AG08395 (cell line): ENCODE measurements around the gene RFX2.
"Not testable (repeated sequence)": the region's sequence is repeated elsewhere in the genome, so short reads cannot be mapped to it uniquely, and the experiment has no call there.

Source experiments
- DNase-seq: peaks from one replicate; pipeline ENCODE4 v3.0.0; 2012; ENCODE audit warnings: mixed read lengths, low spot score

Gene RFX2

GRCh38 chr19:6038634-6039405 is 71.5 kb downstream of the RFX2 start:
- no peak for DNase-seq

DNA sequence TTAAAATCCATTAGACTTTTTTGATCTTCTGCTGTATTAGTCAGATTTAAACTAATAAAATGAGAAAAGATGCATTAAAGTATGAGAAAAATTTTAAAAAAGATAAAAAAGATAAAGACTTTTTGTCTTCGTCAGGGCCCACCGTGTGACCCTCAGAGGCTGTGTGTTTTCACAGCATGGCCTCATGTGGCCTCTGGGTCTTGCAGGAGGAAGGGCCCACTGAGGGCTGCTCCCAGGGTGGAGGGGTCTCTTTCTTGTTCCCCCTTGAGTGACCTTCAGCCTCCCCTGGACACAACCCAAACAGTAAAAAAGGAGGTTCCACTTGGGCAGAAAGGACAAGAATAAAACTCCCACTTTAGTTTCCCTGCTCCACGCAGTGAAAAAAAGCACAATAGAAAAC is 75.3 kb downstream of the RFX2 start:
- no peak for DNase-seq

- no peak for DNase-seq
Measured at GRCh38 chr19:6034512-6034911, 75.8 kb downstream of the RFX2 start.

GRCh38 chr19:6033744-6034264 is 76.5 kb downstream of the RFX2 start:
- DNase-seq = no peak

DNA sequence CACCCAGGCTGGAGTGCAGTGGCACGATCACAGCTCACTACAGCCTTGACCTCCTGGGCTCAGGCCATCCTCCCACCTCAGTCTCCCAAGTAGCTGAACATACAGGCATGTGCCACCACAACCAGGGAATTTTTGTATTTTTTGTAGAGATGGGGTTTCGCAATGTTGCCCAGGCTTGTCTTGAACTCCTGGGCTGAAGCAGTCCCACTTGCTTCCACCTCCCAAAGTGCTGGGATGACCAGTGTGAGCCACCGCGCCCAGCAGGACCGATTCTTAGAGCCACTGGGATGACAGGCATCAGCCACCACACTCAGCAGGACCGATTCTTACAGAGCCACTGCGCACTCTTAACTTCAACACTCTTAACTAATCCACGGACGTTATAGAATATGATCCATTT is 77.5 kb downstream of the RFX2 start:
- no peak for DNase-seq

DNA sequence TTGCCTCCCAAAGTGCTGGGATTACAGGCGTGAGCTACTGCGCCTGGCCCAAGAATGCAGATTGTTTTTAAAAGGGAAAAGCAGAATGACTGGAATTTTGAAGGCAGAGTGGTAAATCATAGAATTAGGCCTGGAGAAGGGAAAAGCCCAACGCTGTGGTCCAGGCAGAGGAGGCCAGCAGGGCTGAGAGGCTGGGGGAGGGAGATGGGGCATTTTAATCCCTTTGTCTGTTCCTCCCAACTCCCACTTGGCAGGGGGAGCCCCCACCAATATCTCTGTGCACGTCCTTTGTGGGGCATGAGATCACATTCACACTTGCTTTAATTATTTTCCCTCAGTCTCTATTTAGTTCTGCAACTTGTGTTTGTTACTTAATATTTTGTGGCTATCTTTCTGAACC is 77.9 kb downstream of the RFX2 start:
- no peak for DNase-seq

DNA sequence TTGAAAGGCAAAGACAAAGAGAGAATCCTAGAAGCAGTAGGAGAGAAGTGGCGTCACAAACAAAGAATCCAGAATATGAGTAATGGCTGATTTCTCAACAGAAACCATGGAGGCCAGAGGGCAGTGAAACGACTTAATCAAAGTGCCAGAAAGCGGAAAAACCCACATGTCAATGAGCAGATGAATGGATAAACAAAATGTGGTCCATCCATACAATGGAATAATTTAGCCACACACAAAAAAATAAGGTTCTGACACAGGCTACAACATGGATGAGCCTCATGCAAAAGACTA is 80.1 kb downstream of the RFX2 start:
- DNase-seq = peak; percentile 27

GRCh38 chr19:6026390-6027227 is 83.7 kb downstream of the RFX2 start:
- no peak for DNase-seq

GRCh38 chr19:6024756-6025155 is 85.5 kb downstream of the RFX2 start:
- DNase-seq = not testable (repeated sequence)

- DNase-seq = no peak
Measured at GRCh38 chr19:6023936-6024335, 86.4 kb downstream of the RFX2 start.

DNA sequence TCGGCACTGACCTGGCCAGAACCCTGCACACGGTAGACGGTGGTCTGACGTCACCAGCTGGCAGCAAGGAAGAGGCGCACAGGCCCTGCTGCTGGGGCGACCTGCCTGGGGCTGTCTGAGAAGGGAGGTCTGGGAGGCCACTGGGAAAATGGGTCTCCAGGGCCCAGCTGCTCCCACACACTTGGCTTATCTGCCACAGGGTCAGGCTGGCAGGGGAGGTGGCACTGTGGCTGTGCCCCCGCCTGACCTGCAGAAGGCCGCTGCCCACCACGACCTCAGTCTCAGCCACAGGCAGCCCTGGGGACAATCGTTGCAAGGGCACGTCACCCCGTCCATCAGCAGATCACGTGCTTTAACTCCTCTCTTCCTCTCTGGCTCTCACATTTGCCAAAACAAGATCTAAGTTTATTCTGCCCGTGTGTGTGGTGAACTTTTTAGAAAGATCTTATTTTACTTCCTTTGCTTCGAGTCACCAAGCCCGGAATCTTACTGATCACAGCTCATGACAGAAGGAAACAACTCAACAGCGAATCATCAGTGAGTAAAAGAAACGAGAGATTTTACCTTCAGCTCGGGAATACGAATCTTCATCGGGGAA is 87.1 kb downstream of the RFX2 start:
- DNase-seq = peak; percentile 51

- DNase-seq = no peak
Measured at GRCh38 chr19:6022570-6023064, 87.7 kb downstream of the RFX2 start.

- peak; percentile 78 for DNase-seq
Measured at GRCh38 chr19:6021878-6022569, 88.3 kb downstream of the RFX2 start.

- DNase-seq = no peak
Measured at GRCh38 chr19:6020972-6021805, 89.1 kb downstream of the RFX2 start.

- no peak for DNase-seq
Measured at GRCh38 chr19:6020166-6020882, 90.0 kb downstream of the RFX2 start.

- no peak for DNase-seq
Measured at GRCh38 chr19:6018786-6019185, 91.5 kb downstream of the RFX2 start.

DNA sequence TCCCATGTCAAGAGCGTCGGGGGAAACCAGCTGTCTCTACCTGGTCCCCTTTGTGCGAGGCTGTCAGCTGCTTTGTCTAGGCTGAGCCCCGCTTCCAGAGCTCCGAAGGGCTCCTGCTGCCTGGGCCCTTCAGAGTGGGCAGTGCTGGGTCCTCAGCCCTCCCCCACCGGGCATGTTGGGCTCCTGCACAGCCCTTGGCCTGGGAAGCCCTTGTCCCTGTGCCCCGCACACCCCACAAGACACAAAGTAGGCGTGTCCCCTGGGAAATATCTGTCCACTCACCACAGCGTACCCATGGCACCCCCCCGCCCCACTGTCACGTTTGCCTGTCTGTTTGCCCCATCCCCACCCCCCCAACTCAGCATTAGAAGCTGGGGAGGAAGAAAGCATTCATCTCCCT is 92.7 kb downstream of the RFX2 start:
- no peak for DNase-seq

DNA sequence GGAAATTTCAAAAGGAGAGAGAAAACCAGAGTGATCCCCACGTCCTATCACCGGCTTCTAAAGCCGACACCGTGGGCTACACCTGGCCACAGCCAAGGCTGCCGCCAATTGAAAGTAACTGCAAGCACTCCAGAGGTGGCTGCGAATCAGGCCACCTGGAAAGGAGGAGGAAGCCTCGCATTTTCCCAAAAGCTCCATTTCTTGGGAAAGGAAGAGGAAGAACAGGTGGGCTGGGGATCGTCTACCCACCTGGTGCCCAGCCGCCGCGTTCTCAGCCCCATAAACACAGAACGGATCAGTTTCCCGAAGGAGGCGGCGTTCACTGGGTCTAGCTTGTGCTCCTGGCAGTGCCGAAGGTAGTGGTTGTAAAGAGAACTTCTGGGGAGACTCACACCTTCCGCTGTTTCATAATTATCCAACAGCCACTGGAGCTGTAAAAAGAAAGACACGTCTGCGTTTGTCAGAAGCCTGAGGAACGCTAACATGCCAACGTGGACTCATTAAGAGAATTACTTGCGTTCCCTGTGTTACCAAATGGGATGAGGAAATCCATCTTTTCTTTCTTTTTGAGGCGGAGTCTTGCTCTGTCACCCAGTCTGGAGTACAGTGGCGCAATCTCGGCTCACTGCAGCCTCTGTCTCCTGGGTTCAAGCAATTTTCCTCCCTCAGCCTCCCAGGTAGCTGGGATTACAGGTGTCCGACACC is 94.3 kb downstream of the RFX2 start:
- no peak for DNase-seq

- DNase-seq = no peak
Measured at GRCh38 chr19:6014551-6015135, 95.7 kb downstream of the RFX2 start.
